H1 (cell line): ENCODE measurements around the gene LGALS9. TPM values are rescaled to one million over a fixed set of nuclear protein-coding genes. Genes with fewer than 3 reads are reported as not detected.

Source experiments
- CTCF ChIA-PET: fragments of 300-600 bp; sonication (Branson Sonifier 250); formaldehyde crosslinking; loops from one replicate; lab custom pipeline; 2021; ENCODE audit not compliant: partially characterized antibody; lab: Charles Lee
- POLR2A ChIA-PET: fragments of 300-600 bp; sonication (Branson Sonifier 250); formaldehyde crosslinking; loops from one replicate; lab custom pipeline; 2021; ENCODE audit warnings: inconsistent platforms; ENCODE audit not compliant: partially characterized antibody; lab: Charles Lee
- DNase-seq, 2 experiments: peaks; one replicate each; pipeline versions ENCODE4 v3.0.0 to v3.0.0-alpha.2; 2010 to 2022; ENCODE audit warnings: low spot score in 2 of 2, low read depth in 1 of 2, mixed read lengths in 1 of 2
- FAIRE-seq: peaks from 2 replicates; lab custom pipeline; 2011; peaks lifted over from hg19 to GRCh38; lab: Jason Lieb, UNC
- H2AFZ ChIP-seq: 2 replicates; pipeline ENCODE4 v1.8.1; 2012; ENCODE audit warnings: low read length, inconsistent platforms
- H2AK5ac ChIP-seq: 2 replicates; pipeline ENCODE4 v1.6.1; 2013; ENCODE audit warnings: low read depth, low read length
- H2BK120ac ChIP-seq: replicated peaks from 2 replicates; pipeline ENCODE3; 2013; ENCODE audit warnings: low read depth, low read length, inconsistent platforms
- H2BK12ac ChIP-seq: 2 replicates; pipeline ENCODE4 v1.6.1; 2013; ENCODE audit warnings: low read depth, low read length
- H2BK15ac ChIP-seq: 2 replicates; pipeline ENCODE4 v1.6.1; 2013; ENCODE audit warnings: low read length
- H2BK20ac ChIP-seq: 2 replicates; pipeline ENCODE4 v1.6.1; 2013; ENCODE audit warnings: low read length
- H2BK5ac ChIP-seq: 2 replicates; pipeline ENCODE4 v1.6.1; 2013; ENCODE audit warnings: low read depth, low read length
- H3K14ac ChIP-seq: 2 replicates; pipeline ENCODE4 v1.6.1; 2013; ENCODE audit warnings: inconsistent platforms; ENCODE audit not compliant: insufficient read length
- H3K18ac ChIP-seq: 2 replicates; pipeline ENCODE4 v1.6.1; 2013; ENCODE audit warnings: low read length; ENCODE audit errors: extremely low read depth
- H3K23ac ChIP-seq: 2 replicates; pipeline ENCODE4 v1.6.1; 2013; ENCODE audit warnings: inconsistent platforms; ENCODE audit not compliant: insufficient read length
- H3K23me2 ChIP-seq: 2 replicates; pipeline ENCODE4 v1.6.1; 2013; ENCODE audit warnings: low read depth, low read length
- H3K27ac ChIP-seq: 2 replicates; pipeline ENCODE4 v1.6.1; 2011; ENCODE audit warnings: low read depth, low read length, inconsistent platforms
- H3K27me3 ChIP-seq, 4 experiments: replicated peaks in 1 of 4; 1 replicate in 1 of 4; 2 replicates in 3 of 4; pipeline versions ENCODE4 v1.6.1 to v1.8.1; 2011 to 2013; ENCODE audit warnings: low read length in 3 of 4, mild to moderate bottlenecking in 3 of 4, inconsistent platforms in 2 of 4, mixed read lengths in 2 of 4, moderate library complexity in 1 of 4; ENCODE audit not compliant: control insufficient read depth in 3 of 4, insufficient read depth in 3 of 4; ENCODE audit errors: extremely low read depth in 1 of 4
- H3K36me3 ChIP-seq, 4 experiments: 2 replicates each; pipeline versions ENCODE4 v1.6.1 to v1.8.1; 2011 to 2013; ENCODE audit warnings: mild to moderate bottlenecking in 4 of 4, low read length in 3 of 4, moderate library complexity in 2 of 4, control low read depth in 1 of 4, inconsistent platforms in 1 of 4; ENCODE audit not compliant: insufficient read depth in 4 of 4, control insufficient read depth in 2 of 4
- H3K4ac ChIP-seq: replicated peaks from 2 replicates; pipeline ENCODE3; 2013; ENCODE audit warnings: low read length, low read depth, mixed read lengths, inconsistent platforms; ENCODE audit not compliant: insufficient read length
- H3K4me1 ChIP-seq, 4 experiments: replicated peaks in 1 of 4; 1 replicate in 1 of 4; 2 replicates in 3 of 4; pipeline versions ENCODE4 v1.6.1 to v1.8.1; 2011 to 2013; ENCODE audit warnings: low read length in 3 of 4, inconsistent platforms in 2 of 4, mixed read lengths in 1 of 4; ENCODE audit not compliant: insufficient read depth in 4 of 4, control insufficient read depth in 3 of 4
- H3K4me2 ChIP-seq, 2 experiments: 2 replicates each; pipeline versions ENCODE4 v1.6.1 to v1.8.1; 2011 to 2013; ENCODE audit warnings: low read depth in 2 of 2, low read length in 2 of 2, control low read depth in 1 of 2, inconsistent platforms in 1 of 2, mild to moderate bottlenecking in 1 of 2; ENCODE audit not compliant: insufficient read depth in 1 of 2
- H3K4me3 ChIP-seq, 4 experiments: fragments of 200-600, 300-600 bp in 1 of 4; sonication (generic), shearing (Covaris generic), sonication (Bioruptor Twin) in 1 of 4; 2 replicates each; pipeline versions ENCODE4 v1.5.1 to v1.8.1; 2011 to 2016; ENCODE audit warnings: low read length in 4 of 4, low read depth in 3 of 4, control low read depth in 2 of 4, inconsistent platforms in 2 of 4, mild to moderate bottlenecking in 2 of 4, mixed read lengths in 1 of 4, moderate library complexity in 1 of 4; ENCODE audit not compliant: insufficient read depth in 2 of 4; ENCODE audit errors: extremely low read depth in 1 of 4
- H3K56ac ChIP-seq: replicated peaks from 2 replicates; pipeline ENCODE3; 2013; ENCODE audit warnings: low read depth, mild to moderate bottlenecking, mixed read lengths, low read length, inconsistent platforms; ENCODE audit not compliant: insufficient read length
- H3K79me1 ChIP-seq: 2 replicates; pipeline ENCODE4 v1.6.1; 2013; ENCODE audit warnings: low read depth, low read length, control low read depth
- H3K79me2 ChIP-seq, 2 experiments: 2 replicates each; pipeline versions ENCODE4 v1.6.1 to v1.8.1; 2012 to 2013; ENCODE audit warnings: low read length in 2 of 2, mild to moderate bottlenecking in 2 of 2, inconsistent platforms in 1 of 2; ENCODE audit not compliant: insufficient read depth in 2 of 2, control insufficient read depth in 1 of 2
- H3K9ac ChIP-seq, 4 experiments: replicated peaks in 1 of 4; 1 replicate in 1 of 4; 2 replicates in 3 of 4; pipeline versions ENCODE4 v1.6.1 to v1.8.1; 2011 to 2013; ENCODE audit warnings: low read depth in 3 of 4, low read length in 3 of 4, control low read depth in 2 of 4, mild to moderate bottlenecking in 2 of 4, moderate library complexity in 2 of 4, inconsistent platforms in 1 of 4; ENCODE audit errors: extremely low read depth in 1 of 4
- H3K9me3 ChIP-seq, 2 experiments: 2 replicates each; pipeline versions ENCODE4 v1.6.1 to v1.8.1; 2012 to 2013; ENCODE audit warnings: mild to moderate bottlenecking in 2 of 2, moderate library complexity in 2 of 2, control low read depth in 1 of 2, inconsistent platforms in 1 of 2, low read depth in 1 of 2, low read length in 1 of 2, mixed read lengths in 1 of 2; ENCODE audit not compliant: insufficient read depth in 2 of 2
- H4K20me1 ChIP-seq, 2 experiments: replicated peaks in 1 of 2; 2 replicates each; pipeline versions ENCODE3 to v1.8.1; 2011 to 2013; ENCODE audit warnings: inconsistent platforms in 2 of 2, low read length in 2 of 2, mild to moderate bottlenecking in 1 of 2; ENCODE audit not compliant: insufficient read depth in 2 of 2, control insufficient read depth in 1 of 2
- H4K5ac ChIP-seq: 2 replicates; pipeline ENCODE4 v1.6.1; 2013; ENCODE audit warnings: low read length, low read depth, mixed read lengths, inconsistent platforms; ENCODE audit not compliant: insufficient read length
- H4K8ac ChIP-seq: 2 replicates; pipeline ENCODE4 v1.8.0; 2013; ENCODE audit warnings: mild to moderate bottlenecking, moderate library complexity, low read length, inconsistent platforms; ENCODE audit not compliant: insufficient read depth; ENCODE audit errors: extremely low read depth
- H4K91ac ChIP-seq: replicated peaks from 2 replicates; pipeline ENCODE3; 2013; ENCODE audit warnings: low read length, mixed read lengths, inconsistent platforms; ENCODE audit not compliant: insufficient read length
- ASH2L ChIP-seq: fragments of 200-600, 300-600 bp; sonication (generic); IDR thresholded peaks from one replicate; pipeline ENCODE4 v1.7.1; 2017; ENCODE audit warnings: low read length
- BACH1 ChIP-seq: IDR thresholded peaks from 2 replicates; pipeline ENCODE4 v1.6.1; 2012; ENCODE audit warnings: low read length, improper control_type of control experiment
- HDAC6 ChIP-seq: IDR thresholded peaks from one replicate; pipeline ENCODE4 v1.7.1; 2012; ENCODE audit warnings: low read depth, mild to moderate bottlenecking, inconsistent platforms, low read length, moderate library complexity
- NANOG ChIP-seq: IDR thresholded peaks from 2 replicates; pipeline ENCODE4 v1.6.1; 2011; ENCODE audit warnings: low read length, low read depth, mild to moderate bottlenecking, inconsistent platforms; ENCODE audit not compliant: insufficient read depth, poor library complexity, severe bottlenecking
- PHF8 ChIP-seq: fragments of 200-600 bp; sonication (generic); conservative IDR thresholded peaks from 2 replicates; pipeline ENCODE4 v1.7.1; 2012; ENCODE audit warnings: low read depth, mild to moderate bottlenecking, inconsistent platforms, low read length, moderate library complexity
- POU5F1 ChIP-seq: IDR thresholded peaks from 2 replicates; pipeline ENCODE4 v1.6.1; 2011; ENCODE audit warnings: low read depth, mild to moderate bottlenecking, low read length, moderate library complexity
- RFX5 ChIP-seq: IDR thresholded peaks from 2 replicates; pipeline ENCODE4 v1.6.1; 2011; ENCODE audit warnings: low read depth, low read length, improper control_type of control experiment, borderline replicate concordance
- SIX5 ChIP-seq: IDR thresholded peaks from 2 replicates; pipeline ENCODE4 v1.6.1; 2011; ENCODE audit warnings: mild to moderate bottlenecking, low read depth, low read length
- TEAD4 ChIP-seq: IDR thresholded peaks from 2 replicates; pipeline ENCODE4 v1.6.1; 2012; ENCODE audit warnings: low read depth, low read length, inconsistent platforms, mixed read lengths
- WGBS, 2 experiments: shearing (Covaris generic) in 1 of 2; methylation state at CpG; one replicate each; pipeline versions ENCODE4 v1.1.6 to v1.1.7; 2013 to 2015; ENCODE audit warnings: low lambda C conversion rate in 2 of 2, mixed read lengths in 2 of 2, inconsistent platforms in 1 of 2, low coverage in 1 of 2, missing lambda C conversion rate in 1 of 2; ENCODE audit not compliant: insufficient replicate concordance in 2 of 2, insufficient coverage in 1 of 2, insufficient read length in 1 of 2; ENCODE audit errors: extremely low coverage in 1 of 2, missing lambda C conversion rate in 1 of 2; 5-methylcytosine and 5-hydroxymethylcytosine counted together
- polyA plus RNA-seq, 7 experiments: library from polyadenylated mRNA; depleted of rRNA in 3 of 7; stranded (reverse) in 5 of 7; unstranded in 2 of 7; fragments of >200 nt in 5 of 7; fragments of 200-250 nt in 2 of 7; gene quantifications; 1 replicate in 5 of 7; 2 replicates in 1 of 7; 4 replicates in 1 of 7; pipeline versions ENCODE4 v1.2.1 to v1.2.3, GENCODE V29; 2011 to 2013; ENCODE audit warnings: missing spikeins in 2 of 7, mixed read lengths in 2 of 7
- total RNA-seq: library from RNA; stranded (reverse); fragmentation: NEBNext Ultra II Directional; extraction: Animal tissue kit (Norgen Biotek cat#: 25700); gene quantifications from 2 replicates; pipeline ENCODE4 v1.2.1, GENCODE V29; 2021
- TF ChIP-seq, protein P1 (sequence below): IDR thresholded peaks from 2 replicates; pipeline ENCODE4 v1.6.1; 2011; ENCODE audit warnings: low read length, improper control_type of control experiment
- TF ChIP-seq, protein P2 (sequence below): IDR thresholded peaks from 2 replicates; pipeline ENCODE4 v1.6.1; 2012; ENCODE audit warnings: low read length, inconsistent platforms

Gene LGALS9
- total and polyA plus RNA-seq, 2 of the 8 experiments (the other 6 are each of a cell fraction or from before 2014, with no cell fraction given), result 0.95 to 1.7 TPM

DNA sequence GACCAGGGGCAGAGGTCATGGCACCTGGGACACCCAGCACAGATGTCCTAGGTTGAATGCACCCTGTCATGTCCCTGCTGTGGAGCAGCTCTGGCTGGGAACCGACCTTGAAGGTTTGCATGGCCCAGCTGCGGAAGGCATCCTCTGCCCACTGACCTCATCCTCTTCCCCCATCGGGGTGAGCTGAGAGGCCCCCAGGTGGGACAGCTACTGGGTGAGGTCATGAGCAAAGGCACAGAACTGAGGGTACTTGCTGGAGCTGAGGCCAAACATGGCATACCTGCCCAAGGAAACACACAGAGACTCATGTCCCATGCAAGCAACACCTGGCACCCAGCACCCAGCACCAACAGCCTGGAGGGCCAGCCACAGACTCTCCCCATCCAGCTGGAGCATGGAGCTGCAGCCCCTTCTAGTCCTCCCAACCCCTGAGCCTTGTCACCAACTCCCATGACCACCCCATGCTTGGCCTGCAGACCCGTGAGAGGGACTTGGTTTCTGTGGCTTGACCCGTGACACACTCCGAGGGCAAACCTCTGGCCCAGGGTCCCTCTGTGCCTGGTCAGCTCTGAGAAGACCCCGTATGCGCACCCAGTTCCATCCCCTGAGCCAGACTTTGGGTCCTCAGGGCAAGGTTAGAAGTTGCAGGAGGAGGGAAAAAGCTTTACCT lies 33.1 kb downstream of the LGALS9 start:
- Histone ChIP-seq H4K8ac (no peak overlapping the region), H3K23ac (no peak overlapping the region), H2BK5ac (no peak overlapping the region), H2BK120ac (no peak overlapping the region), H3K4me2 (no peak overlapping the region), H3K18ac (no peak overlapping the region), H2BK15ac (no peak overlapping the region), H3K56ac (no peak overlapping the region), H2BK20ac (no peak overlapping the region), H3K4me3 (no peak overlapping the region), H3K9ac (no peak overlapping the region), H3K27me3 (no peaks in the 10 kb centered on the region), H3K23me2 (no peaks in the 10 kb centered on the region), H3K79me2 (no peaks in the 10 kb centered on the region), H2AK5ac (no peak overlapping the region), H4K20me1 (peaks cover 0 to 2% of the 10 kb centered on the region in 2 experiments), H4K5ac (no peak overlapping the region), H3K4ac (no peak overlapping the region), H2AFZ (no peak overlapping the region), H3K9me3 (no peaks in the 10 kb centered on the region), H3K14ac (no peak overlapping the region), H4K91ac (no peak overlapping the region), H3K27ac (no peak overlapping the region), H3K79me1 (no peaks in the 10 kb centered on the region), H3K36me3 (no peaks in the 10 kb centered on the region), H2BK12ac (no peak overlapping the region), H3K4me1 (no peaks in the 10 kb centered on the region)
- FAIRE-seq (no peak), DNase-seq (no peak)
- POLR2A ChIA-PET, result no interaction called here
- 97% methylated on average over 8 of the region's 8 CpGs; no CpG with 5 or more reads in 1 of the 2 experiments for WGBS, 2 experiments
- CTCF ChIA-PET, result interaction anchor here (1.1 to 18.4 kb wide), 6 partner anchors 8 to 216 kb away, joined by 3 to 338 read pairs (median 26); no protein-coding TSS in a partner anchor
- TF ChIP-seq, protein P1, sequence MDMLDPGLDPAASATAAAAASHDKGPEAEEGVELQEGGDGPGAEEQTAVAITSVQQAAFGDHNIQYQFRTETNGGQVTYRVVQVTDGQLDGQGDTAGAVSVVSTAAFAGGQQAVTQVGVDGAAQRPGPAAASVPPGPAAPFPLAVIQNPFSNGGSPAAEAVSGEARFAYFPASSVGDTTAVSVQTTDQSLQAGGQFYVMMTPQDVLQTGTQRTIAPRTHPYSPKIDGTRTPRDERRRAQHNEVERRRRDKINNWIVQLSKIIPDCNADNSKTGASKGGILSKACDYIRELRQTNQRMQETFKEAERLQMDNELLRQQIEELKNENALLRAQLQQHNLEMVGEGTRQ, result no peak
- TF ChIP-seq RFX5 (no peak), TEAD4 (no peak), ASH2L (no peak), BACH1 (no peak), SIX5 (no peak), HDAC6 (no peak), POU5F1 (no peak), NANOG (no peak), PHF8 (no peak)
- TF ChIP-seq, protein P2, sequence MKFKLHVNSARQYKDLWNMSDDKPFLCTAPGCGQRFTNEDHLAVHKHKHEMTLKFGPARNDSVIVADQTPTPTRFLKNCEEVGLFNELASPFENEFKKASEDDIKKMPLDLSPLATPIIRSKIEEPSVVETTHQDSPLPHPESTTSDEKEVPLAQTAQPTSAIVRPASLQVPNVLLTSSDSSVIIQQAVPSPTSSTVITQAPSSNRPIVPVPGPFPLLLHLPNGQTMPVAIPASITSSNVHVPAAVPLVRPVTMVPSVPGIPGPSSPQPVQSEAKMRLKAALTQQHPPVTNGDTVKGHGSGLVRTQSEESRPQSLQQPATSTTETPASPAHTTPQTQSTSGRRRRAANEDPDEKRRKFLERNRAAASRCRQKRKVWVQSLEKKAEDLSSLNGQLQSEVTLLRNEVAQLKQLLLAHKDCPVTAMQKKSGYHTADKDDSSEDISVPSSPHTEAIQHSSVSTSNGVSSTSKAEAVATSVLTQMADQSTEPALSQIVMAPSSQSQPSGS, result no peak
